COR-L47 (cell line): ENCODE data around the gene KLKB1.
"Not testable (repeated sequence)": the region's sequence is repeated elsewhere in the genome, so short reads cannot be mapped to it uniquely, and the experiment has no call there.

ENCODE experiments used
- DNase-seq: peaks from one replicate; lab custom pipeline; 2025; lab: John Stamatoyannopoulos, UW

The KLKB1 gene

DNA sequence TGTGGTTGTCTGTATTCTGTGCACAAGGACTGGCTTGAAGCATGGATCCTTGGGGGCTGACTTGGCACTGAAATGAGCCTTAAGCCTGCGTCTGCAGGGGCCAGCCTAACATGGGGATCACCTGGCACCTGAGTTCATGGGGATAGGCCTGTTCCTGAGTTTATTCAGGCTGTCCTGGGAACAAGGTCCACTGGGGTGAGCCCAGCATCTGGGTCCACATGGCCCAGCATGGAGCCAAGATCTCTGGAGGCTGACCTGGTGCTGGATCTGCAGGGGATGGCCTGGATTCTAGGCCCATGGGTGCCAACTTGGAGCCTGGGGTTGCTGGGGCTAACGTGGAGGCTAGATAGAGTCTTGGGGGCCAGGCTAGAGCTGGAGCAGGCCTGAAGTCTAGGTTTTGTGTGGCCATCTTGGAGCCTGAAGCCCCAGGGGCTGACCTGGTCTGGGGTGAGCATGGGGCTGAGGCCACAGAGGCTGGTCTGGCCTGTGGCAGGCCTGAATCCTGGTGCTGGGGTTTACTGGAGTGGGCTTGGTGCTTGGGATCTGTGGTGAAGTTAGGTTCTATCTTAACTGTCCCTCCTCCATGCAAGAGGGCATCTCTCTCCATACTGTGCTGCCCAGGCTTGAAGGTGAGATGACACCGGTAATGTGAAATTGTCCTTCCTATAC is 652 bp upstream of the KLKB1 start:
- DNase-seq, result no peak

DNA sequence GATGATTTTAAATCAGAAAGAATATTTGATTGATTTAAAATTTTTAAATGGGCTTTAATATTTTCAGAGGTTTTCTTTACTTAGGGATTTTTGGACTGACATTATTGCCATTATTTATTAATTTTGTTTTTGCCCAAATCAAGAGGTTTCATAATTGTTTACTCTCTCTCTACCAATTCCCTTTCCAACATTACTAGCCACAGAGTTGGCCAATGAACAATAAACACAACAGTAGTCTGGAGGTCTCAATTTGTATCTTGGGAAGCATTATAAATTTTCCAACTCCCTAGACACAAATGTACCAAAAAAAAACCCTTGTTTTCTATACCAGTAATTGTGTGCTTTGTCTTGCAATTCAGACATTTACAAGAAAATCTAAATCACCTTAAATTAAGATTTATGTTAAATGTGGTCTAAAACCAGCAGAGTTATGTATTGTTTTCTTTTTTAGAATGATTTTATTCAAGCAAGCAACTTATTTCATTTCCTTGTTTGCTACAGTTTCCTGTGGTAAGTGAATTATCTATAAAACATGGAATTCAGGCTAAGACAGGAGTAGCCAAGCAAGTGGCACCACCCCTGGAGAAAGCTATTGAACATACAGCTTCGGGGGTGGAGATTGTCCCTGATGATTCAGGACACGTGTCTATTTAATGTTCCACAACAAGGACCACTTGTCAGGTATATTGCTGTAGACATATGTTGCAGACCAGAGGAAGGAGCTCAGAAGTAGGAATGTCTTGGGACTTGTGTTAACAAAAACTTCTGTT is 622 bp downstream of the KLKB1 start:
- DNase-seq, result no peak

DNA sequence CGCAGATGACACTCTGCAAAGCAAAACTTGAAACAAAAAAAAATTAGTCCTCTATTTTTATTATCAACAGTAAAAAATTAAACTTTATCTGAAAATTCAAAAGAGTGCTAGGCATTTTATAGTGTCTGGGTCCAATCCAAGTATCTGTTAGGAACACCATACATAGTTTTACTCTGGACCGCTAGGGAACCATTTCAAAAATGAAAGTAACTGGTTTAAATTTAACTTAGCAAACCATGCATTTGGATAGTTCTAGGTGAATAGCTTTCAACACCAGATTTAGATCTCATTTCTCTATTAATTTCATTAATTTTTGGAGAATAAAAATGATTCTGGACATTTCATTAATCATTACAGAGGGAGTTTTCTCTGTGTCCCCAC is 1.2 kb downstream of the KLKB1 start:
- no peak for DNase-seq

GRCh38 chr4:186234367-186234766 is 7.1 kb downstream of the KLKB1 start:
- no peak for DNase-seq

GRCh38 chr4:186236126-186236525 is 8.8 kb downstream of the KLKB1 start:
- no peak for DNase-seq

GRCh38 chr4:186240452-186240847 is 13.1 kb downstream of the KLKB1 start:
- no peak for DNase-seq

- DNase-seq, result no peak
Observed at GRCh38 chr4:186240848-186241491, 13.7 kb downstream of the KLKB1 start.

DNA sequence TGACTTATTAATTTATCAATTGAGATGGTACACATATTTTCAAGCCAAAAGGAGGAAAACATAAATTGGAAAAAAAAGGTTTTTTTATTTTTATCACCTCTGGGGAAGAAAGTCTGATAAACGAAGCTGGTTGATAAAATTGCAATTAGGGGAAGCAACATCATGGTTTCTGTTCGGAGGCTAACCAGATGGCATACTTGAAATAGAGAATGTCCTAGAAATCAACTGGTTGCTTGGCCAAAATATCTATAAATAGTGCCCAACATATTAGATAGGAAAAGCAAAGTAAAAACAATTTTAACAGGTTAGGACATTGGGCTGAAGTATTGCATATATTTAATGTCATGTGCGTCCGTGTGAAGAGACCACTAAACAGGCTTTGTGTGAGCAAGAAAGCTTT is 14.3 kb downstream of the KLKB1 start:
- DNase-seq, result no peak

GRCh38 chr4:186242031-186242430 is 14.7 kb downstream of the KLKB1 start:
- DNase-seq, result not testable (repeated sequence)

DNA sequence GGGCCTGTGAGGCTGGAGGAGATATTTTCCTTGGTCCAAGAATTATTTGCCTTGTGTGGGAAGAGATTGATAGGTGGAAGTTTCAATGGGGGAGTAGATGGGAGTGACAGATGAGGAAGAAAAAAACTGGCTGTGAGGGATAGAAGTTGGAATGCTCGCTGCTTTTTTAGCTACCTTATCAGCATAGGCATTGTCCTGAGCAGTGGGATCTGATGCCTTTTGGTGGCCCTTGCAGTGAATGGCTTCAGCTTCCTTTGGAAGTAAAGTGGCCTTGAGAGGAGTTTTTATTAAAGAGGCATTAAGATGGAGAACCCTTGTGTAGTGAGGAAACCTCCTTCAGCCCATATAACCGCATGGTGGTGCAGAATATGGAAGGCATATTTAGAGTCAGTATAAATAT is 16.0 kb downstream of the KLKB1 start:
- no peak for DNase-seq

DNA sequence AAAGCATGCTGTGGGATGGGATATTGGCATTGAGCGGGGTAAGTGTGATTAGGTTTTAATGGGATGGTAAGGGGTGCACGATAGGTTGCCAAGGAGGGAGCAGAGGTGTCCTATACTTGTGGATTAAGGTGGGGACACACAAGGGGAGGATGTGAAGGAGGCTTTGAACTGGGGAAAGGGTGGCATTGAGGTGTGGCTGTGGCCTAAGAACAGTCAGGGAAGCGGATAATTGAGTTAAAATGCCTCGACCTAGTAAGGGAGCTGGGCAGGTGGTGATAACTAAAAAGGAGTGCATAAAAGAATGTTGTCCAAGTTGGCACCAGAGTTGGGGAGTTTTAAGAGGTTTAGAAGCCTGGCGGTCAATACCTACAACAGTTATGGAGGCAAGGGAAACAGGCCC is 17.5 kb downstream of the KLKB1 start:
- no peak for DNase-seq

DNA sequence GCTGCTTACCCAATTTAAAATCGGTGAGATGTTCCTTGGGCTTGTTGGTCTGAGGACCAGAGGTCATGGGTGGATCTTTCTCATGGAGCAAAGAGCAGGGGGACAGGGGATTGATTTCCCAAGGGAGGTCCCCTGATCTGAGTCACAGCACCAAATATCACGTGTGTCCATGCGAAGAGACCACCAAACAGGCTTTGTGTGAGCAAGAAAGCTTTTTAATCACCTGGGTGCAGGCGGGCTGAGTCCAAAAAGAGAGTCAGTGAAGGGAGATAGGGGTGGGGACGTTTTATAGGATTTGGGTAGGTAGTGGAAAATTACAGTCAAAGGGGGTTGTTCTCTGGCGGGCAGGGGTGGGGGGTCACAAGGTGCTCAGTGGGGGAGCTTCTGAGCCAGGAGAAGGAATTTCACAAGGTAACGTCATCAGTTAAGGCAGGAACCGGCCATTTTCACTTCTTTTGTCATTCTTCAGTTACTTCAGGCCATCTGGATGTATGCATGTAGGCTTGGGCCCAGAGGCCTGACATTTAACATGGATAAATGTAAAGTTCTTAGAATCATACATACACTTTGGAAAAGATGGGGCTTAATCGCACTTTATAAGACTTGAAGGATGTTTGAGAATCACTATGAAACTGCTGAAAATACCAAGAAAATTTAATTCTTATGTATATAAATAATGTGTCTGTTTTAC is 19.9 kb downstream of the KLKB1 start:
- DNase-seq, result not testable (repeated sequence)

DNA sequence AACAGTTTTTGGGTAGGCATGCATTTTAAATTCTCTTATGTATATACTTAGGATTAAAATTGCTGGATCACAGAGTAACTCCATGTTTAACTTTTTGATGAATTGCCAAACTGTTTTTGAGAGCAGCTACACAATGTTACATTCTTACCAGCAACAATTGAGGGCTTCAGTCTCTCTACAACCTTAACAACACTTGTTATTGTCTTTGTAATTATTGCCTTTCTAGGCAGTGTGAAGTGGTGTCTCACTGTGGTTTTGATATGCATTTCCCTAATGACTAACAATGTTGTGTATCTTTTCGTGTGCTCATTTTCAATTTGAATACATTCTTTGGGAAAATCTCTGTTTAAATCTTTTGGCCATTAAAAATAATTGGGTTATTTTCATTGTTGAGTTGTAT is 21.3 kb downstream of the KLKB1 start:
- DNase-seq, result no peak

- DNase-seq, result no peak
Observed at GRCh38 chr4:186249785-186250754, 22.8 kb downstream of the KLKB1 start.

DNA sequence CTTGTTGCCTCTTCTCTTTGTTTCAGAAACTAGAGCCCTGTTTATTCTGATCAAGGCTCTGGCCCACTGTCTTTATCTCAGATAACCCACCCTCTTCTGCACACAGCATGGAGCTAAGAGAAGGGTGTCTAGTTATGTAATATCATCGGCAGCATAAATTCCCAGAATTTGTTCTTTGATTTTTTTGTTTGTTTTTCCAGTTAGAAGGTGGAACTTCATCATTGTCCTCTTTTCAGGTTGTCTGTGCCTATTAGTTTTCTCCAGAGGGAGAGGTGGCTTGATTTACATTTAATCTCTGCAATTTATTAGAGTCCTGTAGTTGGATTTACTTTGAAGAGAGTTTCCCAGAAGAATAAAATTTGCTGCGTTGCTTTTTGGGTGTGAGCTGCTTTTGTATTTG is 23.5 kb downstream of the KLKB1 start:
- no peak for DNase-seq

DNA sequence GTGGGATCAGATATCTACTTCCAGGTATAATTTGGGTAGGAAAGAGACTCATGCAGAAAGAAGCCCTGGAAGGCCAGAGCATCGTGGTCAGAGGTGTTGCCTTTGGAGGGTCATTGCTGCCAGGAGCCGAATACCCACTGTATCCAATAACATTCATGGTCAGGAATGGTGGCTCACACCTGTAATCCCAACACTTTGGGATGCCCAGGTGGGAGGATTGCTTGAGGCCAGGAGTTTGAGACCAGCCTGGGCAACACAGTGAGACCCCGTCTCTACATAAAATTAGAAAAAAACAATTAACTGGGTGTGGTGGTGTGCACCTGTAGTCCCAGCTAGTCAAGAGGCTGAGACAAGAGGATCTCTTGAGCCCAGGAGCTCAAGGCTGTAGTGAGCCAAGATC is 27.8 kb downstream of the KLKB1 start:
- no peak for DNase-seq

DNA sequence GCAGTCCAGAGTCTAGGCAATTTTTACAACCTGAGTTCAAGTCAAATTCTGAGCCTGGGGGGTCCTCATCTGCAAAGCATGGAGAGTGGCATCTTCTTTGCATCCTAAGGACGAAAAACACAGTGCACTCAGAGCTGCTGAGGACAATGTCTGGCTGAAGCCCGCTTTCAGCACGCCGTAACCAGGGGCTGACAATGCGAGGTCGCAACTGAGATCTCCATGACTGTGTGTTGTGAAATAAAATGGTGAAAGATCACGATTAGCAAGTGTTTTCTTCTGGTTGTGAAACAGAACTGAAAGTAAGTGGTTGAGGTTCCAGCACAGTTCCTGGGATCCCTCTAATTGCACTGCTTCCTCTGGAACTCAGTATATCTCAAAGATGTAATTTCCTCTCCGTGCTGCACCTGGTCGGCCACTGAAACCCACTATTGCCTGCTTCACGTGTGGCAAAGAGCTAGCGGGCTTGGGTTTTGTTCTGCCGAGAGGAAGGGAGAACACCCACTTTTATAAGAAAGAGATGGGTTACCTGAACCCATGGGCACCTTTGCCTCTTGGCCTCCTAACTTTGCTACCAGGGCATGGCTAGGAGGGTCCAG is 31.0 kb downstream of the KLKB1 start:
- DNase-seq, result no peak

GRCh38 chr4:186260117-186260503 is 32.8 kb downstream of the KLKB1 start:
- no peak for DNase-seq

- no peak for DNase-seq
Observed at GRCh38 chr4:186260504-186261448, 33.5 kb downstream of the KLKB1 start.

- DNase-seq, result no peak
Observed at GRCh38 chr4:186264660-186265059, 37.4 kb downstream of the KLKB1 start.
